ENCODE data around the gene ITGB3.
A peak's percentile ranks its signal among the peaks of the same experiment; 100 is the strongest.

Gene ITGB3

DNA sequence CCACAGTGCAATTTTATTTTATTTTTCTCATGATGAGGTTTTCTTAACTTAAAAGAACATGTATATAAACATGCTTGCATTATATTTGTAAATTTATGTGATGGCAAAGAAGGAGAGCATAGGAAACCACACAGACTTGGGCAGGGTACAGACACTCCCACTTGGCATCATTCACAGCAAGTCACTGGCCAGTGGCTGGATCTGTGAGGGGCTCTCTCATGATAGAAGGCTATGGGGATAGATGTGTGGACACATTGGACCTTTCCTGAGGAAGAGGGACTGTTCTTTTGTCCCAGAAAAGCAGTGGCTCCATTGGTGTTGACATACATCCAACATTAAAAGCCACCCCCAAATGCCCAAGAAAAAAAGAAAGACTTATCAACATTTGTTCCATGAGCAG is 57.8 kb downstream of the ITGB3 start:
- DNase-seq (ENCODE audit: low spot score), result no peak

DNA sequence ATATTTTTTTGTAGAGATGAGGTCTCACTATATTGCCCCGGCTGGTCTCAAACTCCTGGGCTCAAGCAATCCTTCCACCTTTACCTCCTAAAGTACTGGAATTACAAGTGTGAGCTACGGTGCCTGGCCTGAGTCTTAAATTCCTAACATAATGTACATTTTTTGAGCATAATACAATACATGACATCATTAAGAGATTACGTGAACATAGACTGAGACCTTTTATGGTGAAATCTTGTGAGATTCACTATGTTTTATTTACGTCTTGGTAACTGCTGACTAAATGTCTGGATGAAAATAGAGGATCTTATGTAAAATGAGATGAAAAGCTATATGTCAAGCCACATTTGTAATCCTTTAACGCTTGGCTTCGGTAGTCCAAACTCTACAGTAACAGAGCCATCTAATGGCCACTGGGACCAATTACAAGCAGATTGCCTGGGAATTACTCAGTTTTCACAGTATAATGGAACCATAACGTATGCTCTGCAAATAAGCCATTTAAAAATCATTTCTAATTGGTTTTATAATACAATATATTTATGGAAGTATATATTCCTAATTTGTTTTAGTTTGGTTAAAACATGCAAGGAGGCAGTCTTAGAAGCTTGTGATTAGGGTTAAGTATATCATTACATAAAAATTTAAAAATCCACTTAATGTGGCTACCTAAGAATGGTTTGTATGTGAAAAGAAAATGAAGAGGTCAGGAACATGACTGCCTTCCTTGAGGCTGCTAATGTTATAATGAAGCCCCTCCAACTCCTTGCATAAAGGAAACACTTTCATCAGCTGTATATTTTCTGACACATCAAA is 62.0 kb downstream of the ITGB3 start:
- TF ChIP-seq, protein P1, sequence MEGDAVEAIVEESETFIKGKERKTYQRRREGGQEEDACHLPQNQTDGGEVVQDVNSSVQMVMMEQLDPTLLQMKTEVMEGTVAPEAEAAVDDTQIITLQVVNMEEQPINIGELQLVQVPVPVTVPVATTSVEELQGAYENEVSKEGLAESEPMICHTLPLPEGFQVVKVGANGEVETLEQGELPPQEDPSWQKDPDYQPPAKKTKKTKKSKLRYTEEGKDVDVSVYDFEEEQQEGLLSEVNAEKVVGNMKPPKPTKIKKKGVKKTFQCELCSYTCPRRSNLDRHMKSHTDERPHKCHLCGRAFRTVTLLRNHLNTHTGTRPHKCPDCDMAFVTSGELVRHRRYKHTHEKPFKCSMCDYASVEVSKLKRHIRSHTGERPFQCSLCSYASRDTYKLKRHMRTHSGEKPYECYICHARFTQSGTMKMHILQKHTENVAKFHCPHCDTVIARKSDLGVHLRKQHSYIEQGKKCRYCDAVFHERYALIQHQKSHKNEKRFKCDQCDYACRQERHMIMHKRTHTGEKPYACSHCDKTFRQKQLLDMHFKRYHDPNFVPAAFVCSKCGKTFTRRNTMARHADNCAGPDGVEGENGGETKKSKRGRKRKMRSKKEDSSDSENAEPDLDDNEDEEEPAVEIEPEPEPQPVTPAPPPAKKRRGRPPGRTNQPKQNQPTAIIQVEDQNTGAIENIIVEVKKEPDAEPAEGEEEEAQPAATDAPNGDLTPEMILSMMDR (IDR thresholded peaks at IDR 0.05; ENCODE audit: extremely low read depth, missing control alignments), result peak; percentile 74
- DNase-seq (ENCODE audit: low spot score), result peak; percentile 72

More for the DNA sequence above, 57.8 kb downstream of the ITGB3 start:
- TF ChIP-seq, protein P1 (IDR thresholded peaks at IDR 0.05; ENCODE audit: extremely low read depth, missing control alignments), result no peak

GRCh38 chr17:47316311-47316710 is 62.7 kb downstream of the ITGB3 start:
- no peak for DNase-seq (ENCODE audit: low spot score)
- TF ChIP-seq, protein P1 (IDR thresholded peaks at IDR 0.05; ENCODE audit: extremely low read depth, missing control alignments), result no peak

DNA sequence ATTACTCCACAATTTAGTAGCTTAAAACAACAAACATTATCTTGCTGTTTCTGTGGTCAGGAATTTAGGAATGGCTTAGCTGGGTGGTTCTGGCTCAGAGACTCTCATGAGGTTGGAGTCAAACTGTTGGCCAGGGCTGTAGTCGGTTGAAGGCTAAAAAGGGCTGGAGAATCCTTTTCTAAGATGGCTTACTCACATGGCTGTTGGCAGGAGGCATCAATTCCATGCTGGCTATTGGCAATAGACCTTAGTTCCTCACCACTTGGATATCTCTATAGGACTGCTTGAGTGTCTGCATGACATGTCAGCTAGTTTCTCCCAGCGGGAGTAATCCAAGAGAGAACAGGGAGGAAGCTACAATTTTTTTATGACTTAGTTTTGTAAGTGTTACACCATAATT is 63.5 kb downstream of the ITGB3 start:
- TF ChIP-seq, protein P1 (IDR thresholded peaks at IDR 0.05; ENCODE audit: extremely low read depth, missing control alignments), result no peak
- DNase-seq (ENCODE audit: low spot score), result no peak

DNA sequence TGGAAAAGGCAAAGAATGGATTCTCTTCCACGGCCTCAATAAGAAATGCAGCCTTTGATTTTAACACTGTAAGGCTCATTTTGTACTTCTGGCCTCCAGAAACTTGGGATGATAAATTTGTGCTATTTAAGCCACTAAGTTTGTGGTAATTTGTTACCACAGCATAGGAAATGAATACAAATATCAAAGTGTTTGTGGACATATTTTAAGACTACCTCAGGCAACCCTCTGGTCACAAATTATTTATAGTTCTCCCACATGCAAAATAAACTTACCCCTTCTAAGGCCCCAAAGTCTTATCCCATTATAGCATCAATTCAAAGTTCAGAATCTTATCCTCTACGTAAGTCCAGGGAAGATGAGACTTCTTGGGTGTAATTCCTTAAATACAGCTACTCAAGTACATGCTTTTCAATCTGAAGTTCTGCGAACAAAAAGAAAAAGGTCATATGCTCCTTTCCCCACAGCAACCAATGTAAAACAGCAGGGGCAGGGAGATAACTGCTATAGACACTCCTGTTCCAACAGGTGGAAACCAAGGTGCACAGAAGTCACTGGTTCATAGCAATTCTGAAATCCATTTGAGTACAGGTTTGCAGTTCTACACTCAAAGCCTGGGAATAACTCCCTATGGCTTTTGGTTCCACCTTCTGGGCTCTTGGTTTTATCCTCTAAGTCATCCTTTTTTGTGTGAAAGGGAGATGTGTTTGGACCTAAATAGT is 64.7 kb downstream of the ITGB3 start:
- no peak for DNase-seq (ENCODE audit: low spot score)
- TF ChIP-seq, protein P1 (IDR thresholded peaks at IDR 0.05; ENCODE audit: extremely low read depth, missing control alignments), result no peak

GRCh38 chr17:47320879-47321502 is 67.4 kb downstream of the ITGB3 start:
- no peak for DNase-seq (ENCODE audit: low spot score)
- TF ChIP-seq, protein P1 (IDR thresholded peaks at IDR 0.05; ENCODE audit: extremely low read depth, missing control alignments), result no peak

All from GM20000 (cell line).